ENCODE data around the gene POLR1F. TPM values are rescaled to one million over a fixed set of nuclear protein-coding genes. Genes with fewer than 3 reads are reported as not detected.
"Not testable (repeated sequence)": the region's sequence is repeated elsewhere in the genome, so short reads cannot be mapped to it uniquely, and the experiment has no call there.

POLR1F gene
- total RNA-seq, 4 donors from 2014 or later, result 5.6 to 15.8 (median 12.1) TPM

- Histone ChIP-seq H3K4me3 (no peak overlapping the region), H3K9me3 (no peaks in the 10 kb centered on the region), H3K27ac (no peak overlapping the region), H3K27me3 (no peaks in the 10 kb centered on the region), H3K4me1 (no peaks in the 10 kb centered on the region), H3K36me3 (peaks cover 0 to 59% (median 0%) of the 10 kb centered on the region in 3 donors)
- TF ChIP-seq CTCF (IDR thresholded peaks at IDR 0.05) (no peak), POLR2A (IDR thresholded peaks at IDR 0.05) (no peak)
- 77 to 89% methylated on average over 3 of the region's 3 CpGs for WGBS, 2 donors
- intact Hi-C loops (cut with DNase I), result no loop called here
- no peak for DNase-seq
These were observed 7.9 kb downstream of the POLR1F start for GRCh38 chr7:19700936-19701335.

GRCh38 chr7:19698331-19698730 lies 10.5 kb downstream of the POLR1F start:
- Histone ChIP-seq H3K4me1 (no peaks in the 10 kb centered on the region), H3K27me3 (no peaks in the 10 kb centered on the region), H3K27ac (no peak overlapping the region), H3K9me3 (no peaks in the 10 kb centered on the region), H3K36me3 (peaks cover 0 to 56% (median 0%) of the 10 kb centered on the region in 3 donors), H3K4me3 (no peak overlapping the region)
- 84 to 92% methylated on average over 3 of the region's 3 CpGs for WGBS, 2 donors
- TF ChIP-seq CTCF (IDR thresholded peaks at IDR 0.05), result no peak
- TF ChIP-seq POLR2A (IDR thresholded peaks at IDR 0.05), result no peak
- intact Hi-C loops (cut with DNase I), result no loop called here
- DNase-seq, result no peak

GRCh38 chr7:19696926-19697325 lies 11.9 kb downstream of the POLR1F start:
- Histone ChIP-seq H3K4me1 (no peaks in the 10 kb centered on the region), H3K9me3 (no peaks in the 10 kb centered on the region), H3K27ac (no peak overlapping the region), H3K4me3 (no peak overlapping the region), H3K36me3 (peaks cover 0 to 45% (median 0%) of the 10 kb centered on the region in 3 donors), H3K27me3 (no peaks in the 10 kb centered on the region)
- DNase-seq, result no peak
- no peak for TF ChIP-seq POLR2A (IDR thresholded peaks at IDR 0.05)
- no peak for TF ChIP-seq CTCF (IDR thresholded peaks at IDR 0.05)
- intact Hi-C loops (cut with DNase I), result no loop called here

GRCh38 chr7:19692111-19692828 lies 16.6 kb downstream of the POLR1F start:
- WGBS, 2 donors, result 95 to 97% methylated on average over 8 to 9 of the region's 26 CpGs
- intact Hi-C loops (cut with DNase I), result no loop called here
- H3K9me3 ChIP-seq, result no peaks in the 10 kb centered on the region
- H3K27me3 ChIP-seq, result no peaks in the 10 kb centered on the region
- H3K27ac ChIP-seq, result no peak overlapping the region
- peaks cover 0 to 11% (median 0%) of the 10 kb centered on the region in 3 donors for H3K36me3 ChIP-seq
- H3K4me1 ChIP-seq, result no peaks in the 10 kb centered on the region
- DNase-seq, result no peak
- TF ChIP-seq CTCF (IDR thresholded peaks at IDR 0.05) (no peak), POLR2A (IDR thresholded peaks at IDR 0.05) (no peak)
- H3K4me3 ChIP-seq, result no peak overlapping the region

- peaks cover 0 to 3% (median 0%) of the 10 kb centered on the region in 3 donors for H3K36me3 ChIP-seq
- no peak for DNase-seq
- WGBS, 2 donors, result 0 to 14% methylated on average over 1 of the region's 1 CpG
- no peaks in the 10 kb centered on the region for H3K4me1 ChIP-seq
- TF ChIP-seq POLR2A (IDR thresholded peaks at IDR 0.05), result no peak
- TF ChIP-seq CTCF (IDR thresholded peaks at IDR 0.05), result no peak
- H3K9me3 ChIP-seq, result no peaks in the 10 kb centered on the region
- intact Hi-C loops (cut with DNase I), result no loop called here
- no peak overlapping the region for H3K27ac ChIP-seq
- H3K27me3 ChIP-seq, result no peaks in the 10 kb centered on the region
- no peak overlapping the region for H3K4me3 ChIP-seq
These were observed 18.1 kb downstream of the POLR1F start for GRCh38 chr7:19690736-19691135.

GRCh38 chr7:19689130-19689529 lies 19.7 kb downstream of the POLR1F start:
- DNase-seq; H3K9me3 ChIP-seq; H3K27ac ChIP-seq; H3K36me3 ChIP-seq; H3K4me3 ChIP-seq; H3K27me3 ChIP-seq; intact Hi-C loops (cut with DNase I); H3K4me1 ChIP-seq: not testable (repeated sequence)
- 53 to 72% methylated on average over 2 to 11 of the region's 12 CpGs for WGBS, 2 donors

All from esophagus squamous epithelium (tissue), 5 donors.